LNCAP (cell line): ENCODE results near the gene CPNE6.

ENCODE experiments used
- TF ChIP-seq, protein P1 (sequence below): fragments of 450-650 bp; IDR thresholded peaks from 2 replicates; pipeline ENCODE4 v1.5.1; 2017; ENCODE audit warnings: mild to moderate bottlenecking

The CPNE6 gene

DNA sequence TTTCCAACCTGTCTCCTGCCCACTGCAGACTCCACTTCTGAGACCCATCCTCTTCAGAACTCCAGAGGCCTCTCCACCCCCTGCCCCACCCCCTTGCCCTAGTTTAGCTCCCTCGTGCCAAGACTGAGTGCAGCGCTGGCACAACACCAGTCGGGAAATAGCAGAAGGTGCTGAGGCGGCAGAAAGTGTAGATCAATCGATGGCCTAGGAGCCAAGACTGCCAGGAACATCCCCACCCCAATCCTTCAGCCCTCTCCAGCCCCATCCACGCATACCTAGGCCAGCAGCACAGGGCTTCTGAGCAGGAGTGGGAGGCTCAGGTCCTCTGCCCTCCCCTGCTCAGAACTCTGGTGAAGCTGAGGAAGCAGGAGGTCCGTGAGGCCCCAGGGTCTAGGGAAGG is 1.1 kb downstream of the CPNE6 start:
- TF ChIP-seq, protein P1, sequence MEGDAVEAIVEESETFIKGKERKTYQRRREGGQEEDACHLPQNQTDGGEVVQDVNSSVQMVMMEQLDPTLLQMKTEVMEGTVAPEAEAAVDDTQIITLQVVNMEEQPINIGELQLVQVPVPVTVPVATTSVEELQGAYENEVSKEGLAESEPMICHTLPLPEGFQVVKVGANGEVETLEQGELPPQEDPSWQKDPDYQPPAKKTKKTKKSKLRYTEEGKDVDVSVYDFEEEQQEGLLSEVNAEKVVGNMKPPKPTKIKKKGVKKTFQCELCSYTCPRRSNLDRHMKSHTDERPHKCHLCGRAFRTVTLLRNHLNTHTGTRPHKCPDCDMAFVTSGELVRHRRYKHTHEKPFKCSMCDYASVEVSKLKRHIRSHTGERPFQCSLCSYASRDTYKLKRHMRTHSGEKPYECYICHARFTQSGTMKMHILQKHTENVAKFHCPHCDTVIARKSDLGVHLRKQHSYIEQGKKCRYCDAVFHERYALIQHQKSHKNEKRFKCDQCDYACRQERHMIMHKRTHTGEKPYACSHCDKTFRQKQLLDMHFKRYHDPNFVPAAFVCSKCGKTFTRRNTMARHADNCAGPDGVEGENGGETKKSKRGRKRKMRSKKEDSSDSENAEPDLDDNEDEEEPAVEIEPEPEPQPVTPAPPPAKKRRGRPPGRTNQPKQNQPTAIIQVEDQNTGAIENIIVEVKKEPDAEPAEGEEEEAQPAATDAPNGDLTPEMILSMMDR: no peak

DNA sequence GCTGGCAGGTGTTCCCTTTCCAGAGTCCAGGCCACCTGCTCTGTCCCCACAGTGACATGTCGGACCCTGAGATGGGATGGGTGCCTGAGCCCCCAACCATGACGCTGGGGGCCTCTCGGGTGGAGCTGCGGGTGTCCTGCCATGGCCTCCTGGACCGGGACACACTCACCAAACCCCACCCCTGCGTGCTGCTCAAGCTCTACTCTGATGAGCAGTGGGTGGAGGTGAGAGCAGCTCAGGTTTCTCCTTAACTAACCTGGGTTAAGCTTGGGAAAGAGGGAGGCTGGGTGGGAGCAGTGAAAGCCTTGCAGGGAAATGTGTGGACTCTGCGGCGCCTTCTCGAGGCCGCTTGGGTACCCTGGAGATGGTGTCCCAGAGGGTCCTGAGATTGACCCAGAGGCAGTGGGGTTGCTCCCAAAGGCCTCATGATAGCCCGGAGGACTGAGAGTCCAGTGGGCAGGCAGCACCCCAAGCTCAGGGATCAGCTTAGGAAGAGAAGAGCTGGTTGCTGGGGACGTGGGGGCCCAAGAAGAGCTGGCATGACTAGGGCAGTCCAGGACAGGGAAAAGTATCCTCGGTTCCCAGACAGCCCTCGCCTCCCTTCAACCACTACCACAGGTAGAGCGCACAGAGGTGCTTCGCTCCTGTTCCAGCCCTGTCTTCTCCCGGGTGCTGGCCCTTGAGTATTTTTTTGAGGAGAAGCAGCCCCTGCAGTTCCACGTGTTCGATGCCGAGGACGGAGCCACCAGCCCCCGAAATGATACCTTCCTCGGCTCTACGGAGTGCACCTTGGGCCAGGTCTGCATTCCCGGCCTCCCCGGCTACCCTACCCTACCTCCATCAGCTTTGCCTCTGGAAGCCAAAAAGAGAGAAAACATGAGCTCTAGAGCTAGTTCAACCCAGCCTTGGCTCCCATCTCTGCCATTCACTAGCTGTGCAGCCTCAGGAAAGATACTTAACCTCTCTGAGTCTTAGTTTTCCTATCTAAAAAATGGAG is 1.8 kb downstream of the CPNE6 start:
- TF ChIP-seq, protein P1: no peak

DNA sequence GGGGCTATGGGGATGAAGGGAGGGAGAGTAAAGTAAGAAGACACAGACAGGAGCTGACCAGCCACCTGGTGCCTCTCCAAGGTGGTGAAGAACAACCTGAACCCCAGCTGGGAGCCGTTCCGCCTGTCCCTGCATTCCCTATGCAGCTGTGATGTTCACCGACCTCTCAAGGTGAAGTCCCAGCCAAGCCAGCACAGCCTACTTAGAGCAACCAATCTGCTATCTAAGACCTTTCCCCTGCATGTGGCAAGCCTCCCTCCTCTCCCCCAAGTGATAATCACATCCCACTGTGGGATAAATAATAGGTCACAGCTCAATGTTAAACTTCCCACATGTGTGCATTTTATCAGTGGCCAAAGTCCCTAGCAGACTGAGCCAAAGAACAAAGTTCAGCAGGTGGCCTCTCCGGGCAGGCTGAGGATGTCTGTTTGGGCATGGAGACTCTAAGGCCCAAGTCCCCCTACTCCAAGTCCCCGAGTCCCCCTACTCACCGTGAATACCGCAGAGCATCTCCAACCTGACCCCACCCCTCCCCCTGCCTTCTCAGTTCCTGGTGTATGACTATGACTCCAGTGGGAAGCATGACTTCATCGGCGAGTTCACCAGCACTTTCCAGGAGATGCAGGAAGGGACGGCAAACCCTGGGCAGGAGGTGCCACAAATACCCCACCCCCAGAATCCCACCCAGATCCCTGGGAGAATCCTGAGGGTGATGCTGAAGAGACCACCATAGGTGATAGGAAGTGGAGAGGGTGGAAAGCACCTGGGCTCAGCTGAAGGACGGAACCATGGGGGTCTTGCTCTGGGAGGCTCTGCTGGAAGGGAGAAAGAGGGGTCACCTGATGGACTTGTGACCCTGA is 3.5 kb downstream of the CPNE6 start:
- TF ChIP-seq, protein P1: no peak

DNA sequence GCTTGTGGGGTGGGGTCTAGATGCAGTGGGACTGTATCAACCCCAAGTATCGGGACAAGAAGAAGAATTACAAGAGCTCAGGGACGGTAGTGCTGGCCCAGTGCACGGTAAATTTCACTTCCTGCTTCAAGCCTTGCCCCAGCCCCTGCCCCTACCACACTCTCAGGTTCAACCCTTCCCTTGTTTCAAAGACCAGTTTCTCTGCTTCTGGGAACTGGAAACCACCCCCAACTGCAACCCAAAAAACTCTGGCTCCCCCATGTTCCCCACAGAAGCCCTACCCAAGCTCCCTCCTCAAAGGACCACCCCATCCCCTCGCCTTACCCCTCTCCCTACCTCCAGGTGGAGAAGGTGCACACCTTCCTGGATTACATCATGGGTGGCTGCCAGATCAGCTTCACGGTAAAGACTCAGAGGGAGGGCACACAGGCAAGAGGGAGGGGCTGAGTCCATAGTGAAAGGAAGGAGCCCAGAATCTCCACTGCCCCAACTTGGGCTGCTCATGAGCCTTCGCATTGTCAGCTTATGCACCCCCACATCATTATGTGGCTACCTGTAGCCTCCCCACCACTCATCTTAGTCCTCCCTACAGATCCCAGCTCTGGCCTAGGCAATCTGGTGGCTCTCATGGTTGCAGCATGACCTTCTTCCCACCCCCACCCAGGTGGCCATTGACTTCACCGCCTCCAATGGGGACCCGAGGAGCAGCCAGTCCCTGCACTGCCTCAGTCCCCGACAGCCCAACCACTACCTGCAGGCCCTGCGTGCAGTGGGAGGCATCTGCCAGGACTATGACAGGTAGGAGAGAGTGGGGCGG is 4.3 kb downstream of the CPNE6 start:
- TF ChIP-seq, protein P1: no peak

DNA sequence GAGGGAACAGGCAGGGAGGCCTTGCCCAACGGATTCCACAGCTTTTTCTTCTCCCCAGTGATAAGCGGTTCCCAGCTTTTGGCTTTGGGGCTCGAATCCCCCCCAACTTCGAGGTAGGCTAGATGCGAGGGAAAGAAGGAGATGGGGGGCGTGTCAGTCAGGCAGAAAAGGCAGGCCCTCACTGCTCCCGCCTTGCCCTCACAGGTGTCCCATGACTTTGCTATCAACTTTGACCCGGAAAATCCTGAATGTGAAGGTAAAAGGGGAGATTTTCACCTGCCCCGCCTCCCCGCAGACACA is 4.9 kb downstream of the CPNE6 start:
- TF ChIP-seq, protein P1: no peak

DNA sequence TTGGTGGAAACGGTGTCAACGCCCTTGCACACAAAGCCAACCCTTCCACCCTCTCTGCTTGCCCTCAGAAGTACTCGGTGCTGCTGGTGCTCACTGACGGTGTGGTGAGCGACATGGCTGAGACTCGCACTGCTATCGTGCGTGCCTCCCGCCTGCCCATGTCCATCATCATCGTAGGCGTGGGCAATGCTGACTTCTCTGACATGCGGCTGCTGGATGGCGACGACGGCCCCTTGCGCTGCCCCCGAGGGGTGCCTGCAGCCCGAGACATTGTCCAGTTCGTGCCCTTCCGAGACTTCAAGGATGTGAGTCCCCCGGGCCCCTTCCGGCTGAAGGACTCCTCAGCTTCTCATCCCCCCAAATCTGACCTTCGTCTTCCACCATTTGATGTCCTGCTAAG is 5.7 kb downstream of the CPNE6 start:
- TF ChIP-seq, protein P1: no peak

DNA sequence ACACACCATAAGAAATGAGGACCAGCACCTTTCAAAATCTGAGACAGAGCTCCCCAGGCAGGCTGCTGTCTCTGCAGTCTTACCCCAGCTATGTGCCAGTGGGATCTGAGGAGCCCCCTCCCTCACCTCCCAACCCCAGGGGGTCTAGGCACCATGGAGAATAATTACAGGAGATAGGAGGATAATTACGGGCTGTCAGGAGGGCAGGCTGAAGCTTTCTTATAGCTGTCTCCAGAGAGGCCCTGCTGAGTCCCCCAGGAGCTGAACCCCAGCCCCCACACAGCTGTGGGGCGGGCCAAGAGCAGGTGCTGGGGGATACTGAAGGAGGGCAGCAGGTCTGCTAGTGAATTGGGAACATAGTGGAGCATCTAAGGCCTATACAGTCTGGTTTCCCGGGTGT is 6.8 kb downstream of the CPNE6 start:
- TF ChIP-seq, protein P1: no peak
